Neural cell (in vitro differentiated cells): ENCODE results near the gene CD300LF. TPM values are rescaled to one million over a fixed set of nuclear protein-coding genes. Genes with fewer than 3 reads are reported as not detected.

Experiments
- H2AFZ ChIP-seq: fragments of 200-600, 300-800 bp; sonication (generic), shearing (Covaris generic); 2 replicates; pipeline ENCODE4 v1.6.0; 2014; ENCODE audit warnings: low read depth, mild to moderate bottlenecking, antibody characterized with exemption, low read length, moderate library complexity
- H3F3A ChIP-seq: fragments of 200-600 bp; shearing (Covaris generic); 2 replicates; pipeline ENCODE4 v1.6.1; 2016; ENCODE audit warnings: mild to moderate bottlenecking, moderate library complexity, mixed read lengths, antibody characterized with exemption, low read length; ENCODE audit not compliant: insufficient read depth, poor library complexity, severe bottlenecking
- H3K27ac ChIP-seq: fragments of 200-600, 300-800 bp; sonication (generic), shearing (Covaris generic); 2 replicates; pipeline ENCODE4 v1.5.1; 2014; ENCODE audit warnings: mild to moderate bottlenecking, low read length, moderate library complexity
- H3K27me3 ChIP-seq: fragments of 300-800, 200-600 bp; sonication (generic), shearing (Covaris generic); 2 replicates; pipeline ENCODE4 v1.6.0; 2014; ENCODE audit warnings: mild to moderate bottlenecking, low read depth, low read length, moderate library complexity; ENCODE audit not compliant: insufficient read depth
- H3K36me3 ChIP-seq: fragments of 300-800, 200-600 bp; sonication (generic), shearing (Covaris generic); 2 replicates; pipeline ENCODE4 v1.5.1; 2014; ENCODE audit warnings: mild to moderate bottlenecking, antibody characterized with exemption, low read length, moderate library complexity; ENCODE audit not compliant: insufficient read depth
- H3K4me2 ChIP-seq: fragments of 300-800, 200-600 bp; sonication (generic), shearing (Covaris generic); 2 replicates; pipeline ENCODE4 v1.6.0; 2014; ENCODE audit warnings: mild to moderate bottlenecking, low read length
- H3K4me3 ChIP-seq: fragments of 300-800, 200-600 bp; sonication (generic), shearing (Covaris generic); 2 replicates; pipeline ENCODE4 v1.5.1; 2014; ENCODE audit warnings: mild to moderate bottlenecking, low read length, moderate library complexity
- H3K79me2 ChIP-seq: fragments of 200-600 bp; shearing (Covaris generic); replicated peaks from 2 replicates; pipeline ENCODE4 v1.6.0; 2014; ENCODE audit warnings: mild to moderate bottlenecking, low read length, moderate library complexity; ENCODE audit not compliant: insufficient read depth
- H3K9ac ChIP-seq: fragments of 300-800, 200-600 bp; sonication (generic), shearing (Covaris generic); 2 replicates; pipeline ENCODE4 v1.6.1; 2016; ENCODE audit warnings: mild to moderate bottlenecking, low read length, mixed read lengths
- H3K9me2 ChIP-seq: fragments of 200-600 bp; shearing (Covaris generic); 2 replicates; pipeline ENCODE4 v1.6.1; 2016; ENCODE audit warnings: mild to moderate bottlenecking, low read length, mixed read lengths; ENCODE audit not compliant: insufficient read depth
- H3K9me3 ChIP-seq: fragments of 200-600, 300-800 bp; sonication (generic), shearing (Covaris generic); 2 replicates; pipeline ENCODE4 v1.6.1; 2016; ENCODE audit warnings: mild to moderate bottlenecking, mixed run types, low read length, moderate library complexity, mixed read lengths
- H4K20me1 ChIP-seq: fragments of 200-600 bp; shearing (Covaris generic); 2 replicates; pipeline ENCODE4 v1.6.1; 2016; ENCODE audit warnings: mild to moderate bottlenecking, mixed run types; ENCODE audit not compliant: insufficient read depth
- CTCF ChIP-seq: fragments of 450-650 bp; IDR thresholded peaks from 2 replicates; pipeline ENCODE4 v1.5.1; 2014; ENCODE audit warnings: antibody characterized with exemption, mild to moderate bottlenecking, moderate library complexity; ENCODE audit not compliant: poor library complexity, severe bottlenecking
- EP300 ChIP-seq: fragments of 450-650 bp; conservative IDR thresholded peaks from 2 replicates; pipeline ENCODE4 v1.6.1; 2014; ENCODE audit warnings: antibody characterized with exemption, mild to moderate bottlenecking, moderate library complexity; ENCODE audit not compliant: poor library complexity, severe bottlenecking
- EZH2 ChIP-seq: fragments of 200-600, 300-800 bp; shearing (Covaris generic), sonication (generic); IDR thresholded peaks from 2 replicates; pipeline ENCODE4 v1.6.1; 2014; ENCODE audit warnings: antibody characterized with exemption, low read length, borderline replicate concordance, mild to moderate bottlenecking; ENCODE audit not compliant: insufficient read depth, poor library complexity, severe bottlenecking
- MXI1 ChIP-seq: fragments of 450-650 bp; conservative IDR thresholded peaks from 2 replicates; pipeline ENCODE4 v1.6.1; 2014; ENCODE audit warnings: antibody characterized with exemption, mild to moderate bottlenecking; ENCODE audit not compliant: poor library complexity, severe bottlenecking
- POLR2AphosphoS5 ChIP-seq: IDR thresholded peaks from 2 replicates; pipeline ENCODE4 v1.6.1; 2012
- RAD21 ChIP-seq: fragments of 450-650 bp; conservative IDR thresholded peaks from 2 replicates; pipeline ENCODE4 v1.6.1; 2014; ENCODE audit warnings: antibody characterized with exemption, mild to moderate bottlenecking, moderate library complexity
- REST ChIP-seq: IDR thresholded peaks from 2 replicates; pipeline ENCODE4 v1.6.1; 2012; ENCODE audit warnings: borderline replicate concordance
- SMC3 ChIP-seq: fragments of 450-650 bp; conservative IDR thresholded peaks from 2 replicates; pipeline ENCODE4 v1.6.1; 2014; ENCODE audit warnings: antibody characterized with exemption, mild to moderate bottlenecking, moderate library complexity; ENCODE audit not compliant: poor library complexity
- TAF1 ChIP-seq: IDR thresholded peaks from 2 replicates; pipeline ENCODE4 v1.6.1; 2012; ENCODE audit warnings: low read depth
- polyA plus RNA-seq: library from polyadenylated mRNA; depleted of rRNA; stranded (reverse); fragments of >200 nt; gene quantifications from 2 replicates; pipeline ENCODE4 v1.2.3, GENCODE V29; 2014

The CD300LF gene
- polyA plus RNA-seq, 1 donor from 2014 or later, result not detected

- Histone ChIP-seq H3K79me2 (no peaks in the 10 kb centered on the region), H3K9me2 (no peaks in the 10 kb centered on the region), H3K27ac (no peak overlapping the region), H3K27me3 (peaks cover 25% of the 10 kb centered on the region), H3K9me3 (no peaks in the 10 kb centered on the region), H3K36me3 (no peaks in the 10 kb centered on the region), H3K4me3 (peak overlapping the region; percentile 68), H3K9ac (no peak overlapping the region), H3F3A (no peaks in the 10 kb centered on the region), H3K4me2 (no peak overlapping the region), H4K20me1 (no peaks in the 10 kb centered on the region), H2AFZ (no peak overlapping the region)
- TF ChIP-seq CTCF (peak; percentile 5), MXI1 (no peak)
Observed at GRCh38 chr17:74749279-74750038, 36.7 kb upstream of the CD300LF start.

- peak within 1 kb of the TSS; percentile 68 for H3K4me3 ChIP-seq
- H3K9ac ChIP-seq, result peak within 1 kb of the TSS; percentile 24
- peak within 1 kb of the TSS; percentile 33 for H2AFZ ChIP-seq
- no peaks in the 10 kb centered on the region for H3K79me2 ChIP-seq
- H3K27me3 ChIP-seq, result peaks cover 25% of the 10 kb centered on the region
- H3K4me2 ChIP-seq, result peak within 1 kb of the TSS; percentile 19
- no peaks in the 10 kb centered on the region for H3F3A ChIP-seq
- no peaks in the 10 kb centered on the region for H3K9me3 ChIP-seq
- no peaks in the 10 kb centered on the region for H3K36me3 ChIP-seq
- H3K27ac ChIP-seq, result no peak within 1 kb of the TSS
- H3K9me2 ChIP-seq, result no peaks in the 10 kb centered on the region
- H4K20me1 ChIP-seq, result no peaks in the 10 kb centered on the region
- peak; percentile 26 for TF ChIP-seq RAD21
- no peak for TF ChIP-seq POLR2AphosphoS5
- TF ChIP-seq CTCF, result peak; percentile 58
- TF ChIP-seq EP300, result no peak
- peak; percentile 33 for TF ChIP-seq TAF1
- TF ChIP-seq EZH2, result no peak
- TF ChIP-seq REST, result no peak
- peak; percentile 32 for TF ChIP-seq MXI1
- TF ChIP-seq SMC3, result peak; percentile 39
Observed at GRCh38 chr17:74748529-74749278, 36.0 kb upstream of the CD300LF start, which contains the start of gene NHERF1. Gene NHERF1, plus strand, starts transcription at chr17:74748628. Its CDS starts 219 bp downstream, at chr17:74748847.
